Fibroblast of lung (primary cell): ENCODE data around the gene WDR76. TPM values are rescaled to one million over a fixed set of nuclear protein-coding genes. Genes with fewer than 3 reads are reported as not detected.

Experiments
- DNase-seq, 2 donors: peaks; one replicate each; pipeline versions ENCODE4 v3.0.0 to v3.0.0-alpha.2; 2010; ENCODE audit warnings: low read depth in 2 of 2
- H2AFZ ChIP-seq: 2 replicates; pipeline ENCODE4 v1.5.1; 2012; ENCODE audit warnings: low read length, control low read depth, inconsistent platforms
- H3K27ac ChIP-seq: 2 replicates; pipeline ENCODE4 v1.5.1; 2011; ENCODE audit warnings: low read length, control low read depth; ENCODE audit not compliant: insufficient read depth
- H3K27me3 ChIP-seq: 2 replicates; pipeline ENCODE4 v1.5.1; 2011; ENCODE audit warnings: mild to moderate bottlenecking, low read length; ENCODE audit not compliant: control insufficient read depth, insufficient read depth
- H3K36me3 ChIP-seq: 2 replicates; pipeline ENCODE4 v1.5.1; 2011; ENCODE audit warnings: low read length; ENCODE audit not compliant: control insufficient read depth, insufficient read depth
- H3K4me1 ChIP-seq: 2 replicates; pipeline ENCODE4 v1.5.1; 2011; ENCODE audit warnings: low read length; ENCODE audit not compliant: control insufficient read depth, insufficient read depth; ENCODE audit errors: extremely low read depth
- H3K4me2 ChIP-seq: 2 replicates; pipeline ENCODE4 v1.5.1; 2011; ENCODE audit warnings: low read length, control low read depth; ENCODE audit not compliant: insufficient read depth; ENCODE audit errors: extremely low read depth
- H3K4me3 ChIP-seq, 4 experiments: fragments of 200-600 bp in 1 of 4; sonication (generic) in 1 of 4; replicated peaks in 1 of 4; 2 replicates each; pipeline ENCODE4 v1.5.1; 2011 to 2016; ENCODE audit warnings: low read length in 4 of 4, low read depth in 3 of 4, mild to moderate bottlenecking in 3 of 4, control low read depth in 2 of 4, inconsistent platforms in 1 of 4, mixed read lengths in 1 of 4; ENCODE audit not compliant: insufficient read depth in 1 of 4; ENCODE audit errors: control extremely low read depth in 1 of 4
- H3K79me2 ChIP-seq: 2 replicates; pipeline ENCODE4 v1.5.1; 2012; ENCODE audit warnings: mild to moderate bottlenecking, low read length, inconsistent platforms; ENCODE audit not compliant: control insufficient read depth, insufficient read depth
- H3K9ac ChIP-seq: 2 replicates; pipeline ENCODE4 v1.5.1; 2011; ENCODE audit warnings: mild to moderate bottlenecking, low read length, control low read depth; ENCODE audit not compliant: insufficient read depth
- H3K9me3 ChIP-seq: 2 replicates; pipeline ENCODE4 v1.5.1; 2012; ENCODE audit warnings: low read depth, low read length; ENCODE audit not compliant: control insufficient read depth, insufficient read depth
- H4K20me1 ChIP-seq: 2 replicates; pipeline ENCODE4 v1.5.1; 2011; ENCODE audit warnings: low read length; ENCODE audit not compliant: control insufficient read depth, insufficient read depth; ENCODE audit errors: extremely low read depth
- EZH2 ChIP-seq: IDR thresholded peaks from 2 replicates; pipeline ENCODE4 v1.5.1; 2012; ENCODE audit warnings: low read length, control low read depth, mild to moderate bottlenecking; ENCODE audit errors: missing control alignments
- polyA plus RNA-seq, 2 donors: library from polyadenylated mRNA; depleted of rRNA in 1 of 2; stranded (reverse) in 1 of 2; unstranded in 1 of 2; fragments of >200 nt; gene quantifications; 2 replicates each; pipeline ENCODE4 v1.2.1, GENCODE V29; 2011 to 2012; ENCODE audit warnings: missing spikeins in 1 of 2
- total RNA-seq: library from RNA; depleted of rRNA; stranded (reverse); fragments of >200 nt; gene quantifications from 2 replicates; pipeline ENCODE4 v1.2.1, GENCODE V29; 2014
- TF ChIP-seq, protein P1 (sequence below), 2 donors: IDR thresholded peaks in 1 of 2; conservative IDR thresholded peaks in 1 of 2; 1 replicate in 1 of 2; 2 replicates in 1 of 2; pipeline ENCODE4 v1.5.1; 2011 to 2012; ENCODE audit warnings: low read length in 2 of 2, control low read depth in 1 of 2, inconsistent platforms in 1 of 2, low read depth in 1 of 2, mild to moderate bottlenecking in 1 of 2

WDR76 gene
- total and polyA plus RNA-seq, 2 donors (not counting 1 experiment from before 2014, with no cell fraction given) = 5.8 to 11.6 TPM

DNA sequence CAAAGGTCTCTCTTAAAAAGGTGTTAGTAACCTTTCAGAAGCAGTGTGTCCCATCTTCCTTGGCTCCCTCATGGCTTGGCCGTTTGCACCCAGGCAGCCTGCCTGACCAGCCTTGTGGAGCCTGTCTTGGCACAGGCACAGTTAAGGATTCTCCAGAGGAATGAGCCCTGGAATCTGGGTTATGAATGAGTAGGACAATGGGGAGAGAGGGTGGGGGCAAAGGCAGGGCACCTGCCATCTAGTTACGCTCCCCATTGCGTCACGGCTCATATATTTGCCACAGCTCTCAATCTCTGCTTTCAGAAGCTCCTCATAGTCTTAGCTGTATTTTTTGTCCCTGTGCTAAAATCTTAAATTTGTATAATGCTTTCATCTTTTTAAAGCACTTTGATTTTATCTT lies 50.6 kb downstream of the WDR76 start:
- Histone ChIP-seq H2AFZ (no peak overlapping the region), H3K4me3 (no peak overlapping the region), H3K36me3 (peaks cover 3% of the 10 kb centered on the region), H3K4me1 (no peaks in the 10 kb centered on the region), H4K20me1 (no peaks in the 10 kb centered on the region), H3K9me3 (no peaks in the 10 kb centered on the region), H3K27ac (no peak overlapping the region), H3K4me2 (no peak overlapping the region), H3K79me2 (no peaks in the 10 kb centered on the region), H3K27me3 (no peaks in the 10 kb centered on the region), H3K9ac (no peak overlapping the region)
- no peak for DNase-seq
- TF ChIP-seq, protein P1, sequence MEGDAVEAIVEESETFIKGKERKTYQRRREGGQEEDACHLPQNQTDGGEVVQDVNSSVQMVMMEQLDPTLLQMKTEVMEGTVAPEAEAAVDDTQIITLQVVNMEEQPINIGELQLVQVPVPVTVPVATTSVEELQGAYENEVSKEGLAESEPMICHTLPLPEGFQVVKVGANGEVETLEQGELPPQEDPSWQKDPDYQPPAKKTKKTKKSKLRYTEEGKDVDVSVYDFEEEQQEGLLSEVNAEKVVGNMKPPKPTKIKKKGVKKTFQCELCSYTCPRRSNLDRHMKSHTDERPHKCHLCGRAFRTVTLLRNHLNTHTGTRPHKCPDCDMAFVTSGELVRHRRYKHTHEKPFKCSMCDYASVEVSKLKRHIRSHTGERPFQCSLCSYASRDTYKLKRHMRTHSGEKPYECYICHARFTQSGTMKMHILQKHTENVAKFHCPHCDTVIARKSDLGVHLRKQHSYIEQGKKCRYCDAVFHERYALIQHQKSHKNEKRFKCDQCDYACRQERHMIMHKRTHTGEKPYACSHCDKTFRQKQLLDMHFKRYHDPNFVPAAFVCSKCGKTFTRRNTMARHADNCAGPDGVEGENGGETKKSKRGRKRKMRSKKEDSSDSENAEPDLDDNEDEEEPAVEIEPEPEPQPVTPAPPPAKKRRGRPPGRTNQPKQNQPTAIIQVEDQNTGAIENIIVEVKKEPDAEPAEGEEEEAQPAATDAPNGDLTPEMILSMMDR (conservative IDR thresholded peaks at IDR 0.05 in 1 of 2, IDR thresholded peaks at IDR 0.05 in 1 of 2; ENCODE audit: low read depth in 1 of 2, low read length in 2 of 2) = no peak
- TF ChIP-seq EZH2 = no peak

DNA sequence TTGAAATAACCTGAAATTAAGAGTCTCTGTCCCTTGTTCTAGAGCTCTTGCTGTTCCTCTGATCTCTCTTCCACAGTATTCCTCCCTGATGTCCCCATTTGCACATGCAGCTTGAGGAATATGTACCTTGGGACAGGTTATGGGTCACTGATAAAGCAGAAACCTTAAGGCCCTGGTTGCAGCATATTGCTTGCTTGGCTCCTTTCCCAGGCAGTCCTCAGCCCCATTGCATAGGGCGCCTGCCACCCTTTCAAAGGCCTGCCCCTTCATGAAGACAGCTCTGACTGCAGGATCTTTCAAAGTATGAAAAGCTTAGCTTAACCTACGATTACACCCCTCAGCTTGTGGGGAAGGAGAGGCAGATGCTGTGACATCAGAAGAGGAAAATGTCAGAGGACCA lies 51.6 kb downstream of the WDR76 start:
- no peak overlapping the region for H3K9ac ChIP-seq
- no peaks in the 10 kb centered on the region for H3K9me3 ChIP-seq
- peaks cover 3% of the 10 kb centered on the region for H3K36me3 ChIP-seq
- H3K4me3 ChIP-seq = no peak overlapping the region
- H3K79me2 ChIP-seq = no peaks in the 10 kb centered on the region
- no peaks in the 10 kb centered on the region for H3K27me3 ChIP-seq
- no peak for DNase-seq
- H4K20me1 ChIP-seq = no peaks in the 10 kb centered on the region
- H3K4me2 ChIP-seq = no peak overlapping the region
- H3K27ac ChIP-seq = no peak overlapping the region
- no peaks in the 10 kb centered on the region for H3K4me1 ChIP-seq
- TF ChIP-seq, protein P1 (conservative IDR thresholded peaks at IDR 0.05 in 1 of 2, IDR thresholded peaks at IDR 0.05 in 1 of 2; ENCODE audit: low read depth in 1 of 2, low read length in 2 of 2) = no peak
- TF ChIP-seq EZH2 = no peak
- no peak overlapping the region for H2AFZ ChIP-seq

DNA sequence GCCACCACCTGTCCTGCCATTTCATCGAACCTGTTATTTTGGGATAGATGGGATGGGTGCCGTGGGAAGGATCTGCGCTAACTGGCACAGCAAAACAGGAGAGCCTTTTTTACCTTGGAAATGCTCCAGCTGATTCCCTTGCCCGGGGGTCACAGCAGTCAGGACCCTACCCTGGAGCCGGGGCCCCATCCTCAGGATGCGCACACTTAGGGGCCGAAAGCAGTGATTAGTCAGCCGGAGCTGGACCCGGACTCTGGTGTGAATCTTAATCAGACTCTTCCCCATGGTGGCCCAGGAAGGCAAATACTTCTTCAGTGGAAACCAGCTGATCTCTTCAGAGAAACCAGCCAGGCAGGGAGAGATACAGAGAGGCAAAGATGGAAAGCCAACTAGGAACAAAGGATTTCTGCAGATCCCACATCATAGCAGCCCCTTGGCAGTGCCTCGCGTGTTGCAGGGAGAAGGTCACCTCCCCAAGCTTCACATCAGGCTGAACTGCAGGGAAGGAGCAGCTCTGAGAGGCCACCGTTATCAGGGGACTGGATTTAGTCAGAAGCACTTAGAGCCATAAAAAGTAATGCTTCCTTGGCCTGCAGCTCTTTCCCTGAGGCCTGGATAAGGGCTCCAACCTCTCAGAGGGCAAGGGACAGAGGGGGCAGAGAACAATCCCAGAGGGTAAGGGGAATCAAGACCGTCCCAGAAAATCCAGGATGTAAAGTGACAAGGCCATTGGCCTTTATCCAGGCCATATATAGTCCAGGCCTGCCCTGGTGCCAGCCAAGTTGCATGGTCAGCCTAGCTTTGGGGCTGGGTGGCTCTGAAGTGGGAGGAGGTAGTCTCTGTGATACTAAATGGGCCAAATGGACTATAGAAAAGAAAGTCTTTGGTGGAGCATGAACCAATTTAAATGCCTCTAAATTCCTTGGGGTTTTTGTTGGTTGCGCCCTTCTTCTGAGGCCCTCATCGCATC lies 52.9 kb downstream of the WDR76 start:
- TF ChIP-seq, protein P1 (conservative IDR thresholded peaks at IDR 0.05 in 1 of 2, IDR thresholded peaks at IDR 0.05 in 1 of 2; ENCODE audit: low read depth in 1 of 2, low read length in 2 of 2) = no peak
- no peak for TF ChIP-seq EZH2
- no peaks in the 10 kb centered on the region for H3K9me3 ChIP-seq
- H3K36me3 ChIP-seq = peaks cover 1% of the 10 kb centered on the region
- no peaks in the 10 kb centered on the region for H4K20me1 ChIP-seq
- DNase-seq = no peak
- H3K79me2 ChIP-seq = no peaks in the 10 kb centered on the region
- no peaks in the 10 kb centered on the region for H3K4me1 ChIP-seq
- no peak overlapping the region for H3K9ac ChIP-seq
- no peak overlapping the region for H3K4me3 ChIP-seq
- no peaks in the 10 kb centered on the region for H3K27me3 ChIP-seq
- H2AFZ ChIP-seq = no peak overlapping the region
- H3K27ac ChIP-seq = no peak overlapping the region
- no peak overlapping the region for H3K4me2 ChIP-seq
